H1 (cell line): ENCODE measurements around the gene PAK5. TPM values are rescaled to one million over a fixed set of nuclear protein-coding genes. Genes with fewer than 3 reads are reported as not detected.

Source experiments
- CTCF ChIA-PET: fragments of 300-600 bp; sonication (Branson Sonifier 250); formaldehyde crosslinking; loops from one replicate; lab custom pipeline; 2021; ENCODE audit not compliant: partially characterized antibody; lab: Charles Lee
- POLR2A ChIA-PET: fragments of 300-600 bp; sonication (Branson Sonifier 250); formaldehyde crosslinking; loops from one replicate; lab custom pipeline; 2021; ENCODE audit warnings: inconsistent platforms; ENCODE audit not compliant: partially characterized antibody; lab: Charles Lee
- DNase-seq, 2 experiments: peaks; one replicate each; pipeline versions ENCODE4 v3.0.0 to v3.0.0-alpha.2; 2010 to 2022; ENCODE audit warnings: low spot score in 2 of 2, low read depth in 1 of 2, mixed read lengths in 1 of 2
- FAIRE-seq: peaks from 2 replicates; lab custom pipeline; 2011; peaks lifted over from hg19 to GRCh38; lab: Jason Lieb, UNC
- H2AFZ ChIP-seq: 2 replicates; pipeline ENCODE4 v1.8.1; 2012; ENCODE audit warnings: low read length, inconsistent platforms
- H2AK5ac ChIP-seq: 2 replicates; pipeline ENCODE4 v1.6.1; 2013; ENCODE audit warnings: low read depth, low read length
- H2BK120ac ChIP-seq: replicated peaks from 2 replicates; pipeline ENCODE3; 2013; ENCODE audit warnings: low read depth, low read length, inconsistent platforms
- H2BK12ac ChIP-seq: 2 replicates; pipeline ENCODE4 v1.6.1; 2013; ENCODE audit warnings: low read depth, low read length
- H2BK15ac ChIP-seq: 2 replicates; pipeline ENCODE4 v1.6.1; 2013; ENCODE audit warnings: low read length
- H2BK20ac ChIP-seq: 2 replicates; pipeline ENCODE4 v1.6.1; 2013; ENCODE audit warnings: low read length
- H2BK5ac ChIP-seq: 2 replicates; pipeline ENCODE4 v1.6.1; 2013; ENCODE audit warnings: low read depth, low read length
- H3K14ac ChIP-seq: 2 replicates; pipeline ENCODE4 v1.6.1; 2013; ENCODE audit warnings: inconsistent platforms; ENCODE audit not compliant: insufficient read length
- H3K18ac ChIP-seq: 2 replicates; pipeline ENCODE4 v1.6.1; 2013; ENCODE audit warnings: low read length; ENCODE audit errors: extremely low read depth
- H3K23ac ChIP-seq: 2 replicates; pipeline ENCODE4 v1.6.1; 2013; ENCODE audit warnings: inconsistent platforms; ENCODE audit not compliant: insufficient read length
- H3K23me2 ChIP-seq: 2 replicates; pipeline ENCODE4 v1.6.1; 2013; ENCODE audit warnings: low read depth, low read length
- H3K27ac ChIP-seq: 2 replicates; pipeline ENCODE4 v1.6.1; 2011; ENCODE audit warnings: low read depth, low read length, inconsistent platforms
- H3K27me3 ChIP-seq, 4 experiments: replicated peaks in 1 of 4; 1 replicate in 1 of 4; 2 replicates in 3 of 4; pipeline versions ENCODE4 v1.6.1 to v1.8.1; 2011 to 2013; ENCODE audit warnings: low read length in 3 of 4, mild to moderate bottlenecking in 3 of 4, inconsistent platforms in 2 of 4, mixed read lengths in 2 of 4, moderate library complexity in 1 of 4; ENCODE audit not compliant: control insufficient read depth in 3 of 4, insufficient read depth in 3 of 4; ENCODE audit errors: extremely low read depth in 1 of 4
- H3K36me3 ChIP-seq, 4 experiments: 2 replicates each; pipeline versions ENCODE4 v1.6.1 to v1.8.1; 2011 to 2013; ENCODE audit warnings: mild to moderate bottlenecking in 4 of 4, low read length in 3 of 4, moderate library complexity in 2 of 4, control low read depth in 1 of 4, inconsistent platforms in 1 of 4; ENCODE audit not compliant: insufficient read depth in 4 of 4, control insufficient read depth in 2 of 4
- H3K4ac ChIP-seq: replicated peaks from 2 replicates; pipeline ENCODE3; 2013; ENCODE audit warnings: low read length, low read depth, mixed read lengths, inconsistent platforms; ENCODE audit not compliant: insufficient read length
- H3K4me1 ChIP-seq, 4 experiments: replicated peaks in 1 of 4; 1 replicate in 1 of 4; 2 replicates in 3 of 4; pipeline versions ENCODE4 v1.6.1 to v1.8.1; 2011 to 2013; ENCODE audit warnings: low read length in 3 of 4, inconsistent platforms in 2 of 4, mixed read lengths in 1 of 4; ENCODE audit not compliant: insufficient read depth in 4 of 4, control insufficient read depth in 3 of 4
- H3K4me2 ChIP-seq, 2 experiments: 2 replicates each; pipeline versions ENCODE4 v1.6.1 to v1.8.1; 2011 to 2013; ENCODE audit warnings: low read depth in 2 of 2, low read length in 2 of 2, control low read depth in 1 of 2, inconsistent platforms in 1 of 2, mild to moderate bottlenecking in 1 of 2; ENCODE audit not compliant: insufficient read depth in 1 of 2
- H3K4me3 ChIP-seq, 4 experiments: fragments of 200-600, 300-600 bp in 1 of 4; sonication (generic), shearing (Covaris generic), sonication (Bioruptor Twin) in 1 of 4; 2 replicates each; pipeline versions ENCODE4 v1.5.1 to v1.8.1; 2011 to 2016; ENCODE audit warnings: low read length in 4 of 4, low read depth in 3 of 4, control low read depth in 2 of 4, inconsistent platforms in 2 of 4, mild to moderate bottlenecking in 2 of 4, mixed read lengths in 1 of 4, moderate library complexity in 1 of 4; ENCODE audit not compliant: insufficient read depth in 2 of 4; ENCODE audit errors: extremely low read depth in 1 of 4
- H3K56ac ChIP-seq: replicated peaks from 2 replicates; pipeline ENCODE3; 2013; ENCODE audit warnings: low read depth, mild to moderate bottlenecking, mixed read lengths, low read length, inconsistent platforms; ENCODE audit not compliant: insufficient read length
- H3K79me1 ChIP-seq: 2 replicates; pipeline ENCODE4 v1.6.1; 2013; ENCODE audit warnings: low read depth, low read length, control low read depth
- H3K79me2 ChIP-seq, 2 experiments: 2 replicates each; pipeline versions ENCODE4 v1.6.1 to v1.8.1; 2012 to 2013; ENCODE audit warnings: low read length in 2 of 2, mild to moderate bottlenecking in 2 of 2, inconsistent platforms in 1 of 2; ENCODE audit not compliant: insufficient read depth in 2 of 2, control insufficient read depth in 1 of 2
- H3K9ac ChIP-seq, 4 experiments: replicated peaks in 1 of 4; 1 replicate in 1 of 4; 2 replicates in 3 of 4; pipeline versions ENCODE4 v1.6.1 to v1.8.1; 2011 to 2013; ENCODE audit warnings: low read depth in 3 of 4, low read length in 3 of 4, control low read depth in 2 of 4, mild to moderate bottlenecking in 2 of 4, moderate library complexity in 2 of 4, inconsistent platforms in 1 of 4; ENCODE audit errors: extremely low read depth in 1 of 4
- H3K9me3 ChIP-seq, 2 experiments: 2 replicates each; pipeline versions ENCODE4 v1.6.1 to v1.8.1; 2012 to 2013; ENCODE audit warnings: mild to moderate bottlenecking in 2 of 2, moderate library complexity in 2 of 2, control low read depth in 1 of 2, inconsistent platforms in 1 of 2, low read depth in 1 of 2, low read length in 1 of 2, mixed read lengths in 1 of 2; ENCODE audit not compliant: insufficient read depth in 2 of 2
- H4K20me1 ChIP-seq, 2 experiments: replicated peaks in 1 of 2; 2 replicates each; pipeline versions ENCODE3 to v1.8.1; 2011 to 2013; ENCODE audit warnings: inconsistent platforms in 2 of 2, low read length in 2 of 2, mild to moderate bottlenecking in 1 of 2; ENCODE audit not compliant: insufficient read depth in 2 of 2, control insufficient read depth in 1 of 2
- H4K5ac ChIP-seq: 2 replicates; pipeline ENCODE4 v1.6.1; 2013; ENCODE audit warnings: low read length, low read depth, mixed read lengths, inconsistent platforms; ENCODE audit not compliant: insufficient read length
- H4K8ac ChIP-seq: 2 replicates; pipeline ENCODE4 v1.8.0; 2013; ENCODE audit warnings: mild to moderate bottlenecking, moderate library complexity, low read length, inconsistent platforms; ENCODE audit not compliant: insufficient read depth; ENCODE audit errors: extremely low read depth
- H4K91ac ChIP-seq: replicated peaks from 2 replicates; pipeline ENCODE3; 2013; ENCODE audit warnings: low read length, mixed read lengths, inconsistent platforms; ENCODE audit not compliant: insufficient read length
- CBX8 ChIP-seq: fragments of 300-800, 300-1000 bp; sonication (generic); IDR thresholded peaks from 2 replicates; pipeline ENCODE4 v1.7.1; 2016; ENCODE audit warnings: low read depth, low read length, borderline replicate concordance
- CEBPB ChIP-seq: IDR thresholded peaks from 2 replicates; pipeline ENCODE4 v1.6.1; 2012; ENCODE audit warnings: low read depth, low read length
- CHD1 ChIP-seq: IDR thresholded peaks from 2 replicates; pipeline ENCODE4 v1.6.1; 2012; ENCODE audit warnings: low read depth, low read length, improper control_type of control experiment
- HDAC6 ChIP-seq: IDR thresholded peaks from one replicate; pipeline ENCODE4 v1.7.1; 2012; ENCODE audit warnings: low read depth, mild to moderate bottlenecking, inconsistent platforms, low read length, moderate library complexity
- KDM4A ChIP-seq: IDR thresholded peaks from one replicate; pipeline ENCODE4 v1.7.1; 2012; ENCODE audit warnings: low read depth, mild to moderate bottlenecking, moderate library complexity, low read length, inconsistent platforms; ENCODE audit not compliant: severe bottlenecking
- RBBP5 ChIP-seq: IDR thresholded peaks from 2 replicates; pipeline ENCODE4 v1.7.1; 2012; ENCODE audit warnings: low read depth, mild to moderate bottlenecking, inconsistent platforms, low read length, moderate library complexity, borderline replicate concordance
- RNF2 ChIP-seq: fragments of 200-900, 300-1000 bp; sonication (generic); IDR thresholded peaks from 2 replicates; pipeline ENCODE4 v1.7.1; 2016; ENCODE audit warnings: borderline replicate concordance, low read depth, mild to moderate bottlenecking, antibody characterized with exemption, low read length; ENCODE audit not compliant: poor library complexity, severe bottlenecking; ENCODE audit errors: missing control alignments
- ZNF274 ChIP-seq: IDR thresholded peaks from 2 replicates; pipeline ENCODE4 v1.7.0; 2012; ENCODE audit warnings: low read length, borderline replicate concordance; ENCODE audit errors: extremely low read depth
- polyA plus RNA-seq, 7 experiments: library from polyadenylated mRNA; depleted of rRNA in 3 of 7; stranded (reverse) in 5 of 7; unstranded in 2 of 7; fragments of >200 nt in 5 of 7; fragments of 200-250 nt in 2 of 7; gene quantifications; 1 replicate in 5 of 7; 2 replicates in 1 of 7; 4 replicates in 1 of 7; pipeline versions ENCODE4 v1.2.1 to v1.2.3, GENCODE V29; 2011 to 2013; ENCODE audit warnings: missing spikeins in 2 of 7, mixed read lengths in 2 of 7
- total RNA-seq: library from RNA; stranded (reverse); fragmentation: NEBNext Ultra II Directional; extraction: Animal tissue kit (Norgen Biotek cat#: 25700); gene quantifications from 2 replicates; pipeline ENCODE4 v1.2.1, GENCODE V29; 2021
- TF ChIP-seq, protein P1 (sequence below): IDR thresholded peaks from 2 replicates; pipeline ENCODE4 v1.6.1; 2011; ENCODE audit warnings: low read length, improper control_type of control experiment

PAK5 gene
- total and polyA plus RNA-seq, 2 of the 8 experiments (the other 6 are each of a cell fraction or from before 2014, with no cell fraction given) = 0.54 to 0.80 TPM

DNA sequence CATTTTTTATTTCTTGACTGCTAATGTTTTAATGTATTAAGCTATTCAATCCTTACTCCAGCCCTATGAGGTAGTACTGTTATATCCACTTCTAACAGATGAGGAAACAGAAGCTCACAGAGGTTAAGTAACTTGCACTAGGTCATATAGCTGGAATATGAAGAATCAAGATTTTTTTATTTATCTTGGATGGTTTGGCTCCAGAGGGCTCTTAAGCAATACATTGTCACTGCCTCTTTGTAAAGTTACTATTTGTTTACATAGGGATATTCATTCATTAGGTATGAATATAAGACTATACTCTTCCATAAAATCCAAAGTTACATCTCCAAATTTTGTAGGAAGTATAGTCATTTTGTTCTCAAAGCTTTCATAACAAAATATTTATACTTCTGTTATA, 210.7 kb downstream of the PAK5 start:
- Histone ChIP-seq H2AK5ac (no peak overlapping the region), H3K79me1 (no peaks in the 10 kb centered on the region), H3K23me2 (no peaks in the 10 kb centered on the region; the same call in 1 of the 2 replicates), H3K9me3 (no peaks in the 10 kb centered on the region; a peak in 1 of 4 replicates), H3K27me3 (no peaks in the 10 kb centered on the region), H4K5ac (no peak overlapping the region), H2BK5ac (no peak overlapping the region), H3K4me1 (no peaks in the 10 kb centered on the region), H2BK12ac (no peak overlapping the region), H3K4me2 (no peak overlapping the region), H4K8ac (no peak overlapping the region), H3K4ac (no peak overlapping the region), H2BK15ac (no peak overlapping the region), H3K14ac (no peak overlapping the region), H3K4me3 (no peak overlapping the region), H4K91ac (no peak overlapping the region), H3K23ac (no peak overlapping the region), H4K20me1 (no peaks in the 10 kb centered on the region), H2BK120ac (no peak overlapping the region), H2BK20ac (no peak overlapping the region), H3K27ac (no peak overlapping the region), H3K9ac (no peak overlapping the region), H3K18ac (no peak overlapping the region), H3K56ac (no peak overlapping the region), H2AFZ (no peak overlapping the region), H3K79me2 (no peaks in the 10 kb centered on the region), H3K36me3 (no peaks in the 10 kb centered on the region)
- ChIA-PET POLR2A (no interaction called here), CTCF (interaction anchor here (0.7 to 2.9 kb wide), 6 partner anchors 11 to 462 kb away, joined by 3 to 29 read pairs (median 4); no protein-coding TSS in a partner anchor)
- DNase-seq (no peak), FAIRE-seq (no peak)
- TF ChIP-seq ZNF274 (no peak), RNF2 (no peak), RBBP5 (no peak), HDAC6 (no peak), KDM4A (no peak), CEBPB (no peak), CBX8 (no peak), CHD1 (no peak)
- TF ChIP-seq, protein P1, sequence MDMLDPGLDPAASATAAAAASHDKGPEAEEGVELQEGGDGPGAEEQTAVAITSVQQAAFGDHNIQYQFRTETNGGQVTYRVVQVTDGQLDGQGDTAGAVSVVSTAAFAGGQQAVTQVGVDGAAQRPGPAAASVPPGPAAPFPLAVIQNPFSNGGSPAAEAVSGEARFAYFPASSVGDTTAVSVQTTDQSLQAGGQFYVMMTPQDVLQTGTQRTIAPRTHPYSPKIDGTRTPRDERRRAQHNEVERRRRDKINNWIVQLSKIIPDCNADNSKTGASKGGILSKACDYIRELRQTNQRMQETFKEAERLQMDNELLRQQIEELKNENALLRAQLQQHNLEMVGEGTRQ = no peak
